GM21526 (cell line): ENCODE measurements around the gene MYBL2.
A peak's percentile ranks its signal among the peaks of the same experiment; 100 is the strongest.
"Not testable (repeated sequence)": the region's sequence is repeated elsewhere in the genome, so short reads cannot be mapped to it uniquely, and the experiment has no call there.

Source experiments
- ATAC-seq: cut with Tn5 transposase; IDR thresholded peaks from one replicate; pipeline ENCODE4 v1.9.1; 2021; ENCODE audit warnings: moderate library complexity; ENCODE audit not compliant: unreplicated experiment, low FRiP score

Gene MYBL2

GRCh38 chr20:43748274-43748673, 81.4 kb downstream of the MYBL2 start:
- no peak for ATAC-seq

GRCh38 chr20:43749734-43750294, 82.9 kb downstream of the MYBL2 start:
- peak; percentile 31 for ATAC-seq

GRCh38 chr20:43750774-43751166, 83.9 kb downstream of the MYBL2 start:
- ATAC-seq = peak; percentile 3

- peak; percentile 75 for ATAC-seq
Observed at GRCh38 chr20:43751167-43752050, 84.5 kb downstream of the MYBL2 start.

- no peak for ATAC-seq
Observed at GRCh38 chr20:43752051-43752360, 85.1 kb downstream of the MYBL2 start.

- ATAC-seq = no peak
Observed at GRCh38 chr20:43752561-43753301, 85.8 kb downstream of the MYBL2 start.

- ATAC-seq = no peak
Observed at GRCh38 chr20:43755390-43755789, 88.5 kb downstream of the MYBL2 start.

- no peak for ATAC-seq
Observed at GRCh38 chr20:43755851-43756250, 88.9 kb downstream of the MYBL2 start.

GRCh38 chr20:43757888-43758287, 91.0 kb downstream of the MYBL2 start:
- not testable (repeated sequence) for ATAC-seq

- ATAC-seq = no peak
Observed at GRCh38 chr20:43761386-43762340, 94.7 kb downstream of the MYBL2 start.

GRCh38 chr20:43762911-43763310, 96.0 kb downstream of the MYBL2 start:
- ATAC-seq = no peak

- no peak for ATAC-seq
Observed at GRCh38 chr20:43765916-43766315, 99.0 kb downstream of the MYBL2 start.
